Endothelial cell (in vitro differentiated cells): ENCODE data around the gene SIGLEC1. TPM values are rescaled to one million over a fixed set of nuclear protein-coding genes. Genes with fewer than 3 reads are reported as not detected.

Source experiments
- DNase-seq: peaks from one replicate; pipeline ENCODE4 v3.0.0; 2021; ENCODE audit warnings: low spot score
- H3K27ac Mint-ChIP-seq: one replicate; pipeline ENCODE4 v1.8.0; 2021; ENCODE audit warnings: mixed read lengths, inconsistent platforms; ENCODE audit not compliant: unreplicated experiment
- H3K27me3 Mint-ChIP-seq: one replicate; pipeline ENCODE4 v1.8.0; 2021; ENCODE audit warnings: mild to moderate bottlenecking, moderate library complexity, mixed read lengths, inconsistent platforms; ENCODE audit not compliant: unreplicated experiment
- H3K36me3 Mint-ChIP-seq: one replicate; pipeline ENCODE4 v1.8.0; 2021; ENCODE audit warnings: mild to moderate bottlenecking, low read depth, mixed read lengths, inconsistent platforms; ENCODE audit not compliant: unreplicated experiment
- H3K4me1 Mint-ChIP-seq: one replicate; pipeline ENCODE4 v1.8.0; 2021; ENCODE audit warnings: mild to moderate bottlenecking, mixed read lengths, inconsistent platforms; ENCODE audit not compliant: unreplicated experiment
- H3K4me3 Mint-ChIP-seq: one replicate; pipeline ENCODE4 v1.8.0; 2021; ENCODE audit warnings: mild to moderate bottlenecking, mixed read lengths, inconsistent platforms; ENCODE audit not compliant: unreplicated experiment
- H3K9me3 Mint-ChIP-seq: one replicate; pipeline ENCODE4 v1.8.0; 2021; ENCODE audit warnings: mixed read lengths, inconsistent platforms; ENCODE audit not compliant: unreplicated experiment
- total RNA-seq: library from RNA; stranded (reverse); fragmentation: NEBNext Ultra II Directional; extraction: Animal tissue kit (Norgen Biotek cat#: 25700); gene quantifications from one replicate; pipeline ENCODE4 v1.2.1, GENCODE V29; 2021; ENCODE audit not compliant: unreplicated experiment
- TF ChIP-seq, protein P1 (sequence below): fragments of 200-600 bp; sonication (generic); IDR thresholded peaks from one replicate; pipeline ENCODE4 v1.5.0; 2021; ENCODE audit warnings: antibody characterized with exemption; ENCODE audit not compliant: unreplicated experiment

Gene SIGLEC1
- total RNA-seq, 1 donor from 2014 or later: not detected

DNA sequence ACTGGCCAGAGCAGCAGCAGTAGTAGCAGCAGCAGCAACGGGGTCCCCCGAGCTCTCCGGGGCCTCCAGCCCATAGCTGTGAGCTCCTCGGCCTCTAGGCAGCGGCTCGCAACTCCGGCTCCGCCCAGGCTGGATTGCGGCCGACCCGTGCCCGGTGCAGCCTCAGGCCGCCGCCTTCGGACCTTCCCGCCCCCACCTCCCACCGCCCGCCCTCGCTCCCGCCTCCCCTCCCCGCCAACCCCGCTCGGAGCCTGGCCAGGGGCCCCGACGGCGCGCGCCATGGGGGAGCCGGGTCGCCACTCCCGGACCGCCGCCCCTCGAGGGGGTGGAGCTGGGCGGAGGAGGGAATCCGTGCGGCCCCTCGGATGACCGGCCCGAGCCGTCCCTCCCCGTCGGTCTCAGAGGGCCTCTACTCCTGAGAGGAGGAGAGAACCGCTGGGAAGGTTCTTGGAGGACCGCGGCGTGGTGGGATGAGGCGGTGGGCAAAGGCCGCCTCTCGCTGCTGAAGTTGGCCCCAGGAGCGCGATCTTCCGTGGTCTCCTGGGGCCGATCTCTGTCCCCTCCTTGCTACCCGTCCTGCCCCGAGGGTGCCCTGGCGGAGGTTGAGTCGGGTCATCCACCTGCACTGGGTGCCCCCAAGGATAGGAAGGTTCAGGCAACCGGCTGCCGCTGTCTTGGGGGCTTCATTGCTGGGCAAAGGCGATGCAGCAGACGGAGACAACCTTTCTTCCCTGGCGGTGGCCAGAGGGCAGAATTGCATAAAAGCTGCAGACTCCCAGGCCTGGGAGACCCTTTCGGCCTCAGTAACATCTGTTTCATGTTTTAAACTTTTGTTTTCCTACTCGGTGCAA, 30.2 kb downstream of the SIGLEC1 start, which contains the start of gene ADAM33:
Gene ADAM33, minus strand, starts transcription at position 80 of the 851 bp plus-strand sequence. Its CDS starts 6 bp downstream, at position 74.
- Mint-ChIP-seq H3K4me1 (no peaks in the 10 kb centered on the region), H3K27me3 (peaks cover 2% of the 10 kb centered on the region), H3K27ac (no peak within 1 kb of the TSS), H3K9me3 (no peaks in the 10 kb centered on the region), H3K4me3 (no peak within 1 kb of the TSS), H3K36me3 (no peaks in the 10 kb centered on the region)
- peak; percentile 17 for DNase-seq
- TF ChIP-seq, protein P1, sequence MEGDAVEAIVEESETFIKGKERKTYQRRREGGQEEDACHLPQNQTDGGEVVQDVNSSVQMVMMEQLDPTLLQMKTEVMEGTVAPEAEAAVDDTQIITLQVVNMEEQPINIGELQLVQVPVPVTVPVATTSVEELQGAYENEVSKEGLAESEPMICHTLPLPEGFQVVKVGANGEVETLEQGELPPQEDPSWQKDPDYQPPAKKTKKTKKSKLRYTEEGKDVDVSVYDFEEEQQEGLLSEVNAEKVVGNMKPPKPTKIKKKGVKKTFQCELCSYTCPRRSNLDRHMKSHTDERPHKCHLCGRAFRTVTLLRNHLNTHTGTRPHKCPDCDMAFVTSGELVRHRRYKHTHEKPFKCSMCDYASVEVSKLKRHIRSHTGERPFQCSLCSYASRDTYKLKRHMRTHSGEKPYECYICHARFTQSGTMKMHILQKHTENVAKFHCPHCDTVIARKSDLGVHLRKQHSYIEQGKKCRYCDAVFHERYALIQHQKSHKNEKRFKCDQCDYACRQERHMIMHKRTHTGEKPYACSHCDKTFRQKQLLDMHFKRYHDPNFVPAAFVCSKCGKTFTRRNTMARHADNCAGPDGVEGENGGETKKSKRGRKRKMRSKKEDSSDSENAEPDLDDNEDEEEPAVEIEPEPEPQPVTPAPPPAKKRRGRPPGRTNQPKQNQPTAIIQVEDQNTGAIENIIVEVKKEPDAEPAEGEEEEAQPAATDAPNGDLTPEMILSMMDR: no peak

DNA sequence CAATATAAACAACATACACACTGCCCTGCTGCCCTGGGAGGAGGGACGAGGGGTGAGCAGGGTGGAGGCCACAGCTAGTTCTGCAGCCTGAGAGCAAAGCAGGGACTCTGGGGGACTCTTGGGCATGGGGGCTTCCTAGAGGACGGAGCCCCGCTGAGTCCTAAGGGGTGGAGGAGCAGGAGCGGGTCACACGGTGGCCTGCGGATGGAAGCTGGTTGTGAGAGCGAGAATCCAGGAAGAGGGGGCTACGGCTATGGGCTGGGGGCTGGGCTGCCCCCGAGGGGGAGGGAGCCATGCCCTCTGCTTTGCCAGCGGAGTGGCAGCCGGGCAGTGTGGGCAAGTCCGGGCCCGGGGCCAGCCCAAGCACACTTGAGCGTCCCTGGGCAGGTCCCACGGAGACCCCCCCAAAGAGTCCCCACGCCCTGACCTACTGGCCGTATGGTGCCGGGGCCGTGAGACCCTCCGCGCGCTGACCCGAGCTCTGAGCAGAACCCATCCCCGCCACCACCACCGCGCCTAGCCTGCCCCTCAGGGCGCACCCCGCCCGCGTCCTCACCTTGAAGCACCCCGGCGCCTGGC, 31.0 kb downstream of the SIGLEC1 start:
- H3K36me3 Mint-ChIP-seq: no peaks in the 10 kb centered on the region
- H3K27ac Mint-ChIP-seq: no peak overlapping the region
- TF ChIP-seq, protein P1: no peak
- peaks cover 2% of the 10 kb centered on the region for H3K27me3 Mint-ChIP-seq
- H3K4me1 Mint-ChIP-seq: no peaks in the 10 kb centered on the region
- DNase-seq: no peak
- no peak overlapping the region for H3K4me3 Mint-ChIP-seq
- H3K9me3 Mint-ChIP-seq: no peaks in the 10 kb centered on the region

DNA sequence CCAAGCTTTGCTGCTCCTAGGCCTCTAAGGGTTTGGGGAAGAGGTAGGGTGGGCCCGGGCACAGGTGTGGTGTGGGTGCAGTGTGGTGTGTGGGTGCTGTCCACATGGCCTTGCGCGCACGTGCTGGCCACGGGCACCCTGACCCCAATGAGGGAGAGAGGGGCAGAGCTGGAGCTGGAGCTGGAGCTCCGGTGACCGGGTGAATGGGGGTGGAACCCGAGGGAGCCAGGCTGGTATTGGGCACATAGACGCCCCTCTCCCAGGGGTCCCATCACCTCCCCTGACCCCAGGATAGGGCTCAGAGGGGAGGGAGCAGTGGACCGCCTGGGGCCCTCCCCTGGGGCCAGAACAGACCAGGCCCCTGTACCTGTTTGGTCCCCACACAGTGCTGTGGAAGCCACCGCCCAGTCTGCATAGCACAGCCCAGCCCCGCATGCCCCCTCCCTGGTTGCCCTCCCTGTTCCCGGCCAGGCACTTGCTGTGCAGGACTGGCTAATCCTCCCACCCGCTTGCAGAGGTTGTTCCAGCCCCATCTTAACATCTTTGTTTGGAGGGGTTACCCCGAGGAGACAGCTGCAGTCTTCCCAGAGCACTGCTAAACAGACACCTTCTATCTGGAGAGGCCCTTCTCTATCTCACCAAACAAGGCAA, 31.6 kb downstream of the SIGLEC1 start:
- DNase-seq: no peak

DNA sequence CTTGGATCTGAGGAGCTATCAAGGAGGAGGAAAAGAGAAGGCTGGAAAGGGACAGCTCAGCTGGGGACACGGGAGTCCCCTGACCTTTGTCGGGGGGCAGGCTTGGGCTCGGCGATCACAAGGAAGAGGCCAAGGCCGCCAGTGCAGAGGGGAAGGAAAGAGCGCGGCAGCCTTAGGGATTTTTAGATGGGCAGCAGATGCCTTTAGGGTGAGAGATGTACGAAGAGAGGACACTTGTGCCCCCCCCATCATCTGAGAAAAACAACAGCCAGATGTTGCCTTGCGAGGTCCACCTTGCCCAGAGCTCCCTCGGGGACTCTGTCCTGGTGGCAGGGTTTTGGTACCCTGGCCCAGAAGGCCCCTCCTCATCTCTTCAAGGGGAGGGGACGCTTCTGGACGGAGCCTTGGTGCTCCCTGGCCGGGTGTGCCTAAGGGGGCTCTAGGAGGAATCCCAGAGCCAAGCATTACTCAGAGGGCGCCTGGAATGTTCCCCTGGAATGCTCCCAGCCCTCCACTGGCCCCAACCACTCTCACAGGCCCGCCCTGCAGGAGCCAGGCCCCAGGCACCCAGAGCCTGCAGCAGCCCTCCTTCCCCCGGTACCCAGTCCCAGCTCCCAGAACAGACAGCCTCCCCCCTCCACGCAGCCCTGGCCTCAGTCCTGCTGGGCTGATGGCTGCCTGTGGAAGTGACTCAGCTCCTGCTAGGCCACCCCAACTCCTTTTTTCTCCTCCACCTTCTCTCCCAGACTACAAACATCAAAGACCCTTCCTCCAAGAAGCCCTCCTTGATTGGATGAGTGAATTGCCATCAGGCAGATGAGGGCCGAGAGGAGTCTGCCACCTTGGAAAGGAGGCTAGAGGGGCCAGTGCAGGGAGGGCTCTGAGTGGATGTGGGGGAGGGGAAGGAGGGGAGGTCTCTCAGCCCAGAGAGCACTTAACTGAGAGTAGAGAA, 32.4 kb downstream of the SIGLEC1 start:
- H3K27me3 Mint-ChIP-seq: peaks cover 5% of the 10 kb centered on the region
- H3K27ac Mint-ChIP-seq: no peak overlapping the region
- no peaks in the 10 kb centered on the region for H3K36me3 Mint-ChIP-seq
- no peaks in the 10 kb centered on the region for H3K9me3 Mint-ChIP-seq
- no peaks in the 10 kb centered on the region for H3K4me1 Mint-ChIP-seq
- DNase-seq: no peak
- TF ChIP-seq, protein P1: no peak
- no peak overlapping the region for H3K4me3 Mint-ChIP-seq

More for the DNA sequence above, 31.6 kb downstream of the SIGLEC1 start:
- Mint-ChIP-seq H3K27ac (no peak overlapping the region), H3K4me3 (no peak overlapping the region), H3K4me1 (no peaks in the 10 kb centered on the region), H3K9me3 (no peaks in the 10 kb centered on the region), H3K27me3 (peaks cover 2% of the 10 kb centered on the region), H3K36me3 (no peaks in the 10 kb centered on the region)
- TF ChIP-seq, protein P1: no peak
